ENCODE data around the gene KRT31. TPM values are rescaled to one million over a fixed set of nuclear protein-coding genes. Genes with fewer than 3 reads are reported as not detected.

The KRT31 gene
- total RNA-seq, 1 experiment from 2014 or later: not detected

GRCh38 chr17:41390411-41390938 lies 6.9 kb downstream of the KRT31 start (continued):
- TF ChIP-seq ZBTB33 (IDR thresholded peaks at IDR 0.05; ENCODE audit: extremely low read depth, insufficient replicate concordance, low read length) (no peak), TCF7L2 (IDR thresholded peaks at IDR 0.05; ENCODE audit: borderline replicate concordance, extremely low read depth, insufficient read depth, insufficient read length) (no peak), POLR2AphosphoS5 (IDR thresholded peaks at IDR 0.05; ENCODE audit: low read depth, low read length) (no peak), ELF1 (IDR thresholded peaks at IDR 0.05; ENCODE audit: borderline replicate concordance, low read depth) (no peak)

- ATAC-seq (no peak), DNase-seq (ENCODE audit: low read depth, low spot score) (no peak)
- Histone ChIP-seq H3K4me1 (ENCODE audit: control insufficient read depth in 1 of 2, insufficient read depth in 2 of 2, low read length in 2 of 2) (peaks cover 0 to 5% of the 10 kb centered on the region in 2 experiments; a peak in 2 of 4 replicates), H3K79me2 (ENCODE audit: insufficient read depth, low read length) (no peaks in the 10 kb centered on the region), H3K9me2 (ENCODE audit: insufficient read depth) (no peaks in the 10 kb centered on the region), H4K20me1 (ENCODE audit: insufficient read depth) (no peaks in the 10 kb centered on the region), H2AFZ (ENCODE audit: low read depth, low read length, poor library complexity, severe bottlenecking) (no peak overlapping the region), H3K9ac (ENCODE audit: low read length) (no peak overlapping the region), H3K9me3 (ENCODE audit: control insufficient read depth in 1 of 2, insufficient read depth in 1 of 2, low read depth in 1 of 2, low read length in 2 of 2) (peaks cover 4 to 12% of the 10 kb centered on the region in 2 experiments; a peak in 1 of 4 replicates), H3K27ac (ENCODE audit: low read depth, low read length) (no peak overlapping the region), H3K36me3 (ENCODE audit: control insufficient read depth in 1 of 2, insufficient read depth in 2 of 2, low read length in 2 of 2) (no peaks in the 10 kb centered on the region), H3K4me2 (ENCODE audit: low read length) (no peak overlapping the region), H3K4me3 (replicated peaks in 1 of 2; ENCODE audit: low read depth in 1 of 2, low read length in 2 of 2) (no peak overlapping the region), H3K27me3 (ENCODE audit: insufficient read depth, low read length) (no peaks in the 10 kb centered on the region)
- intact Hi-C loops (cut with micrococcal nuclease): no loop called here
- RAD21 ChIA-PET (ENCODE audit: low non-redundant PET in 1 of 2, low total read pairs in 2 of 2, uncharacterized antibody in 2 of 2, unreplicated experiment in 2 of 2): no interaction called here
- POLR2A ChIA-PET: no interaction called here
- CTCF ChIA-PET: no interaction called here
- no peak for TF ChIP-seq ELF1 (IDR thresholded peaks at IDR 0.05; ENCODE audit: borderline replicate concordance, low read depth)
- TF ChIP-seq EZH2phosphoT487 (IDR thresholded peaks at IDR 0.05; ENCODE audit: borderline replicate concordance): no peak
- TF ChIP-seq POLR2AphosphoS5 (IDR thresholded peaks at IDR 0.05; ENCODE audit: low read depth, low read length): no peak
- no peak for TF ChIP-seq CBX3 (IDR thresholded peaks at IDR 0.05; ENCODE audit: low read depth)
- no peak for TF ChIP-seq REST (IDR thresholded peaks at IDR 0.05; ENCODE audit: low read depth)
- no TSS peak for BruUV-seq (replicated peaks)
These were observed 9.7 kb downstream of the KRT31 start for GRCh38 chr17:41387670-41388069.

Data from HCT116 (cell line).